ENCODE data around the gene LRRN3.

LRRN3 gene

DNA sequence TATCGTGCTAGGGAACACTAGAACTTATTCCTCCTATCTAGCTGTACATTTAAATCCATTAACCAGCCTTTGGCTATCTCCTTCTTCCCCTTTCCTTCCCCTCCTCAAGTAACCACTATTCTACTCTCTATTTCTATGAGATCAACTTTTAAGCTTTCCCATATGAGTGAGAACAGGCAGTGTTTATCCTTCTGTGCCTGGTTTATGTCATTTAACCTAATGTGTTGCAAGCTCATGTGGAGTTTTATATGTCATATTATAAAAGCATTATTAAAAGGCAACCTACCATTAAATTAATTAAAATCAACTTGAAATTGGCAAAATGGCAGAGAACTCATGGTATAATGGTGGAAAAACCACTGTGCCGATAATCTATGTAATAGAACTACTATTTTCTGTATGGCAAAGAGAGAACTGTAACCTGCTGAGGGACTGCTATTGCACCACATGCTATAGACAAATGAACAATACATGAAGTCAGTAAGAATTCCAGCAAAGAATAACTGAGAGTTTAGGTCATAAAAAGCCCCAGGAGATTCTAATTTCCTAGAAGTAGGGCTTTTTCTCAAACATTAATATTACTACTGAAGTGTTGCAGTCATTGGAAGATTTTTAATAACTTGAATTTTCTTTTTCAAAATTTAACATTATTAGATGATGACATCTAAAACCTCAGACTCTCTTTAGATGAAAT lies 81.8 kb downstream of the LRRN3 start:
- no peak for DNase-seq

GRCh38 chr7:111173528-111173927 lies 82.6 kb downstream of the LRRN3 start:
- no peak for DNase-seq

DNA sequence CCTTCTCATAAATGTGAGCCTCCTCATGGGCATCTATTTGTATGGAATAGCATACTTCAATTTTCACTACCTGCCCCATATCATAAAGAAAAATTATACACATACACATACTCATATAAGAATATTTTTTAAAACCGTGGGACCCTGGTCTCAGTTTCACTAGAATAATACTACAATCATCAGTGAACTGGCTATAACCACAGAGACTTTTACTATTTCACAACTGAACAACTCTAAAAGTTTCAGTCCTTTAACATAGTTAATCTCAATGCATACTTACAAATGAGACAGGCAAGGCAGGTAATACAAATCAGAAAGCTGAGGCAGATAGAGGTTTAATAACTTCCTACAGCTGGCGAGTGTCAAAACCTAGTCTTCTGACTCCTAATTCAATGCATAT lies 83.1 kb downstream of the LRRN3 start:
- DNase-seq, result no peak

DNA sequence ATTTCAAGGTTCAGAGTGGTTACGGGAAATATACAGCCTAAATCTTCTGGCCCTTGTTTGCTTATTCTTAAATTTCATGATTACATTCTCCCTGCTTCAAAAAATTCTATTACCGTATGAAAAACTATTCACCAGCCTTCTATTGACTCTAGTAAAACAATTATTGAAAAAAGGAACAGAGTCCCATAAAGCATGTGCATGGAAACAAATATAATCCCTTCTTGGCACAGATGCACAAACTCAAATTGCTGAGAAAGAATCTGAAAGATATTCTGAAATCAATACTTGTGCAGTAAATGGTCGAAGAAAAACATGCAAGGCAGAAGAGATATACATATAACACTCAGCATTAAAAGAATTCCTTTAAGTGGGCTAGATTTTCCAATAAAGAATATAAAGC lies 83.6 kb downstream of the LRRN3 start:
- DNase-seq, result no peak
